Measurements from ENCODE around the gene MRPS22.
"Not testable (repeated sequence)": the region's sequence is repeated elsewhere in the genome, so short reads cannot be mapped to it uniquely, and the experiment has no call there.

The MRPS22 gene

GRCh38 chr3:139389552-139390368 is 45.9 kb downstream of the MRPS22 start, which contains the start of gene COPB2:
TSS of gene COPB2 (minus strand) at chr3:139389647. CDS start at chr3:139389550, 97 bp downstream.
- in situ Hi-C loops (cut with MboI; ENCODE audit: low sequenced_read_pairs), result no loop called here

GRCh38 chr3:139394116-139394515 is 50.3 kb downstream of the MRPS22 start:
- in situ Hi-C loops (cut with MboI; ENCODE audit: low sequenced_read_pairs), result no loop called here

- in situ Hi-C loops (cut with MboI; ENCODE audit: low sequenced_read_pairs), result no loop called here
Measured at GRCh38 chr3:139396707-139397106, 52.9 kb downstream of the MRPS22 start.

GRCh38 chr3:139401155-139401554 is 57.3 kb downstream of the MRPS22 start:
- in situ Hi-C loops (cut with MboI; ENCODE audit: low sequenced_read_pairs), result not testable (repeated sequence)

Data from HL-60/S4 (cell line).